Heart left ventricle (tissue), 13 donors: Measurements from ENCODE around the gene CLEC4G.

Experiments used
- POLR2A ChIP-seq, 2 donors: fragments of 450-650 bp; IDR thresholded peaks; one replicate each; pipeline ENCODE4 v1.6.1; 2017; ENCODE audit warnings: antibody characterized with exemption in 2 of 2, mild to moderate bottlenecking in 2 of 2, moderate library complexity in 2 of 2
- TF ChIP-seq, protein P1 (sequence below), 12 donors: fragments of 200-600 bp; sonication (generic) in 4 of 12; IDR thresholded peaks; one replicate each; pipeline versions ENCODE4 v1.5.0 to v1.8.0; 2018 to 2022; ENCODE audit warnings: antibody characterized with exemption in 12 of 12, mild to moderate bottlenecking in 5 of 12
- donor health status: ischemic (EF 13 %, LVEDD 7.1; RV severe dilation, severe dysfunction).
- donor health status: DM: no; HTN: yes; CAD: no.
- donor health status: DM: no; HTN: no; CAD: no.
- donor health status: ischemic (EF 25% LVEDD 6.9; RV normal size, moderate dysfunction).
- donor health status: ischemic (EF 25% LVEDD 5.7; RV mildly dilated, moderate dysfunction).
- donor health status: ischemic (EF 35%, LVEDD 5.7; RV mildly dilated, moderate dysfunction).
- donor health status: nonischemic (EF 11% LVEDD 7.7; RV severe dilation, severe dysfunction).
- donor health status: DM: yes; HTN: yes; CAD: no.
- donor health status: PGD.
- donor health status: ischemic (EF 29% LVEDD 5.4; RV normal size, mild dysfunction).
- donor health status: nonischemic (EF 23%, LVEDD 6.1; RV moderate dilation, normal function).

DNA sequence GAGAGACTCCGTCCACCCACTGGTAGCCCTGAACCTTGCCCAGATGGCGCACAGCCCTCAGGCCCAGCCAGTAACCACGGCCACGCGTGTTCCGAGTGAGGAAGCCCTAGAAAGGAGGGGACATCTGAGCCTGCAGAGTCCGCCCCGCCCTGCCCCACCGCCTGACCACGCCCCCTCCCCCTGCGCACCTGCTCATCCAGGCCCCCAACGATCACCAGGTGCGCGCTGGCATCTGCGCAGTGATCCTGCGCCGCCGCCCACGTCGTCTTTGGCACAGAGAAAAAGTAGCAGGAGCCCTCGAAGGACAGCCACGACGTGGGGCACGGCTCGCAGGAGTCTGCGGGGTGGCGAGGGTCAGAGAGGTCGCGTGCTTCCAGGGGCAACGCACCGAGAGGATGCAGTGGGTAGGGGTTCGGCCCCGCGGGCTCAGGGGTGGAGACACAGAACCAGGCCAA is 2.1 kb downstream of the CLEC4G start:
- TF ChIP-seq, protein P1, sequence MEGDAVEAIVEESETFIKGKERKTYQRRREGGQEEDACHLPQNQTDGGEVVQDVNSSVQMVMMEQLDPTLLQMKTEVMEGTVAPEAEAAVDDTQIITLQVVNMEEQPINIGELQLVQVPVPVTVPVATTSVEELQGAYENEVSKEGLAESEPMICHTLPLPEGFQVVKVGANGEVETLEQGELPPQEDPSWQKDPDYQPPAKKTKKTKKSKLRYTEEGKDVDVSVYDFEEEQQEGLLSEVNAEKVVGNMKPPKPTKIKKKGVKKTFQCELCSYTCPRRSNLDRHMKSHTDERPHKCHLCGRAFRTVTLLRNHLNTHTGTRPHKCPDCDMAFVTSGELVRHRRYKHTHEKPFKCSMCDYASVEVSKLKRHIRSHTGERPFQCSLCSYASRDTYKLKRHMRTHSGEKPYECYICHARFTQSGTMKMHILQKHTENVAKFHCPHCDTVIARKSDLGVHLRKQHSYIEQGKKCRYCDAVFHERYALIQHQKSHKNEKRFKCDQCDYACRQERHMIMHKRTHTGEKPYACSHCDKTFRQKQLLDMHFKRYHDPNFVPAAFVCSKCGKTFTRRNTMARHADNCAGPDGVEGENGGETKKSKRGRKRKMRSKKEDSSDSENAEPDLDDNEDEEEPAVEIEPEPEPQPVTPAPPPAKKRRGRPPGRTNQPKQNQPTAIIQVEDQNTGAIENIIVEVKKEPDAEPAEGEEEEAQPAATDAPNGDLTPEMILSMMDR (IDR thresholded peaks at IDR 0.05), result no peak
- TF ChIP-seq POLR2A (IDR thresholded peaks at IDR 0.05), result no peak
